ENCODE data around the gene FUT3.
"Not testable (repeated sequence)": the region's sequence is repeated elsewhere in the genome, so short reads cannot be mapped to it uniquely, and the experiment has no call there.

GRCh38 chr19:5874496-5874895 lies 23.2 kb upstream of the FUT3 start:
- TF ChIP-seq CTCF (IDR thresholded peaks at IDR 0.05; ENCODE audit: insufficient read depth, low read length, poor library complexity, severe bottlenecking); EZH2phosphoT487 (conservative IDR thresholded peaks at IDR 0.05; ENCODE audit: low read length): not testable (repeated sequence)

Measured in SU-DHL-6 (cell line).